ENCODE data around the gene TBC1D22A. TPM values are rescaled to one million over a fixed set of nuclear protein-coding genes. Genes with fewer than 3 reads are reported as not detected.

Gene TBC1D22A
- total RNA-seq, 1 experiment from 2014 or later, result 32.6 TPM

DNA sequence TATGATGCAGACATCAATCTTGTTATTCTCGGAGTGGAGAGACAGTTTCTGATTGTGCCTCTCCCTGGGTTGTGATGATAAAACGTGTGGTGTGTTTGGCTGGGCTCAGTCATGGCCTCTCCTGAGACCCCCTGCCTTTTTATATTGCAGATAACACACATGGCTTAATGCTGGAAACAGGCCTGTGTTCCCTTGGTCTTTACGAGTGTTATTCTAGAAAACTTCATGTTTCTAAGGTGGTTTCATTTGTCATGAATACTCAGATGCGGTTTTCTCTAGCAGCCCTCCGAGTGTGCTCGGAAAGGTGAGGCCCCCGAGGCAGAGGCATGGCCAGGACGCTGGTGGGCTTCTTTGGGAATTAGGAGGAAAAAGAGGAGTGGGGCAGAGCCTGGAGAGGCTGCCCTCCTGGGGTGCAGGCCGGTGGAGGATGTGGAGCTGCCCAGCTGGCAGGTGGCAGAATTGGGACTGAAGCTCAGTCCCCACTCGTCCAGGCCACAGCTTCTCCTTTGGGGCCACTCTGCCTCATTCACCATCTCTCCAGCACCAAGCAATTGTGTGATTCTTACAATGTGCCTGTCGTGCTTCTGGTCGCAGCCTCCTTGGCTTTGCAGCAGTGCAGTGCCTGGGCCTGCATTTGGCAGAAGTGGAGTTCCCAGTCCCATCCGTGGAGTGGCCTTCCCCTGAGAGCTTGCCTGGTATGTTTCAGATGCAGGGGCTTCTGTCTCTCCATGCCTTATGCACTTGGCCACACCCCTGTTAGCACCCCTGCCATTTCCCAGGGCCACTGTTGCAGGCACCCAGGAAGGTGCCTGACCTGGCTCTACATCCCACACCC is 309.6 kb downstream of the TBC1D22A start:
- TF ChIP-seq, protein P1, sequence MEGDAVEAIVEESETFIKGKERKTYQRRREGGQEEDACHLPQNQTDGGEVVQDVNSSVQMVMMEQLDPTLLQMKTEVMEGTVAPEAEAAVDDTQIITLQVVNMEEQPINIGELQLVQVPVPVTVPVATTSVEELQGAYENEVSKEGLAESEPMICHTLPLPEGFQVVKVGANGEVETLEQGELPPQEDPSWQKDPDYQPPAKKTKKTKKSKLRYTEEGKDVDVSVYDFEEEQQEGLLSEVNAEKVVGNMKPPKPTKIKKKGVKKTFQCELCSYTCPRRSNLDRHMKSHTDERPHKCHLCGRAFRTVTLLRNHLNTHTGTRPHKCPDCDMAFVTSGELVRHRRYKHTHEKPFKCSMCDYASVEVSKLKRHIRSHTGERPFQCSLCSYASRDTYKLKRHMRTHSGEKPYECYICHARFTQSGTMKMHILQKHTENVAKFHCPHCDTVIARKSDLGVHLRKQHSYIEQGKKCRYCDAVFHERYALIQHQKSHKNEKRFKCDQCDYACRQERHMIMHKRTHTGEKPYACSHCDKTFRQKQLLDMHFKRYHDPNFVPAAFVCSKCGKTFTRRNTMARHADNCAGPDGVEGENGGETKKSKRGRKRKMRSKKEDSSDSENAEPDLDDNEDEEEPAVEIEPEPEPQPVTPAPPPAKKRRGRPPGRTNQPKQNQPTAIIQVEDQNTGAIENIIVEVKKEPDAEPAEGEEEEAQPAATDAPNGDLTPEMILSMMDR (IDR thresholded peaks at IDR 0.05; ENCODE audit: insufficient read depth in 1 of 2, low read depth in 1 of 2, low read length in 1 of 2, severe bottlenecking in 1 of 2, unreplicated experiment in 1 of 2), result no peak
- Mint-ChIP-seq H3K36me3 (ENCODE audit: insufficient read depth, unreplicated experiment) (peaks cover 21% of the 10 kb centered on the region), H3K27ac (ENCODE audit: unreplicated experiment) (peak overlapping the region; percentile 32), H3K4me1 (ENCODE audit: low read depth, unreplicated experiment) (no peaks in the 10 kb centered on the region), H3K27me3 (ENCODE audit: insufficient read depth, unreplicated experiment) (no peaks in the 10 kb centered on the region), H3K9me3 (ENCODE audit: unreplicated experiment) (peaks cover 20% of the 10 kb centered on the region), H3K4me3 (ENCODE audit: unreplicated experiment) (no peak overlapping the region)
- no peaks in the 10 kb centered on the region for H3K36me3 ChIP-seq (ENCODE audit: control insufficient read depth, insufficient read depth, low read length)
- no peak overlapping the region for H3K4me3 ChIP-seq (ENCODE audit: low read depth, low read length)
- no peaks in the 10 kb centered on the region for H3K4me1 ChIP-seq
- BruUV-seq (replicated peaks), result no TSS peak
- intact Hi-C loops (cut with micrococcal nuclease; ENCODE audit: unreplicated experiment), result no loop called here
- H3K9me3 ChIP-seq, result peaks cover 8% of the 10 kb centered on the region
- POLR2A ChIA-PET, result no interaction called here
- CTCF ChIA-PET, result no interaction called here
- no peaks in the 10 kb centered on the region for H3K27me3 ChIP-seq (replicated peaks; ENCODE audit: control insufficient read depth, insufficient read depth, low read length)
- DNase-seq, result no peak

DNA sequence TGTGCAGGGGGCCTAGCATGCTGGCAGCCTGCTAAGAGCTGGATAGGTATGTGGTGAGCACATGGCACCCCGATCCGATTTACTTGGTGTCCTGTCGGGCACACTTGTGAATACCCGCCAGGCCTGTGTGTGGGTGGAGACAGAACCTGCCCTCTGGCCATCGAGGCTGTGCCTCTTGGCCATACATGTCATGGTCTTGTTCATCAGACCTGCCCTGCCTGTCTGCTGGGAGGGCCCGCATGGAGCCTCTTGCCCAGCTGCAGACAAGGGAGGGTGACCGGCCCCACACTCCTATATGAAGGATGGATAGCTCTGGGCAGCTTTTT is 310.2 kb downstream of the TBC1D22A start:
- POLR2A ChIA-PET, result no interaction called here

DNA sequence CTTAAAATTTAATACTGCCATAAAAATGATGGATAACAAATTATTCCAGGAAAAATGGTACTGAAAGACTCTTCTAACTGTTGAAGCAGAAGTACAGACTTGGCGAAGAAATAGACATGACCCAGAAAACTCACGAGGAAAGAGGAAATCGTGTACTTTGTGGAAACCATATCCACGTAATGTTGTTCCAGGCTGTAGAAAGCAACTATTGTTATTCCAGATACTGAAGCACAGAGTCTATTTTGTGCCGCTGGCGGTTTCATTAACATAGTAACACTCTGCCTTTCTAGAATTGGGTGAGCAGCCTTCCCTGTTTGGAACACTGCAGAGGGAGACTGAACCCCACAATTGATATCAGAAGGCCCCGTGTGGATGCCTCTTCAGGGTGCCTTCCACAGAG is 310.6 kb downstream of the TBC1D22A start:
- no TSS peak for BruUV-seq (replicated peaks)
- H3K27me3 ChIP-seq (replicated peaks; ENCODE audit: control insufficient read depth, insufficient read depth, low read length), result no peaks in the 10 kb centered on the region
- H3K4me3 ChIP-seq (ENCODE audit: low read depth, low read length), result no peak overlapping the region
- POLR2A ChIA-PET, result no interaction called here
- intact Hi-C loops (cut with micrococcal nuclease; ENCODE audit: unreplicated experiment), result no loop called here
- Mint-ChIP-seq H3K4me1 (ENCODE audit: low read depth, unreplicated experiment) (no peaks in the 10 kb centered on the region), H3K27ac (ENCODE audit: unreplicated experiment) (peak overlapping the region; percentile 32), H3K9me3 (ENCODE audit: unreplicated experiment) (peaks cover 28% of the 10 kb centered on the region), H3K36me3 (ENCODE audit: insufficient read depth, unreplicated experiment) (peaks cover 24% of the 10 kb centered on the region), H3K27me3 (ENCODE audit: insufficient read depth, unreplicated experiment) (no peaks in the 10 kb centered on the region), H3K4me3 (ENCODE audit: unreplicated experiment) (no peak overlapping the region)
- no peaks in the 10 kb centered on the region for H3K4me1 ChIP-seq
- no peak for DNase-seq
- no peaks in the 10 kb centered on the region for H3K36me3 ChIP-seq (ENCODE audit: control insufficient read depth, insufficient read depth, low read length)
- peaks cover 8% of the 10 kb centered on the region for H3K9me3 ChIP-seq
- CTCF ChIA-PET, result no interaction called here
- TF ChIP-seq, protein P1 (IDR thresholded peaks at IDR 0.05; ENCODE audit: insufficient read depth in 1 of 2, low read depth in 1 of 2, low read length in 1 of 2, severe bottlenecking in 1 of 2, unreplicated experiment in 1 of 2), result no peak

More for the DNA sequence above, 310.2 kb downstream of the TBC1D22A start:
- Mint-ChIP-seq H3K9me3 (ENCODE audit: unreplicated experiment) (peaks cover 23% of the 10 kb centered on the region), H3K36me3 (ENCODE audit: insufficient read depth, unreplicated experiment) (peaks cover 21% of the 10 kb centered on the region), H3K4me1 (ENCODE audit: low read depth, unreplicated experiment) (no peaks in the 10 kb centered on the region), H3K27me3 (ENCODE audit: insufficient read depth, unreplicated experiment) (no peaks in the 10 kb centered on the region), H3K27ac (ENCODE audit: unreplicated experiment) (peak overlapping the region; percentile 32), H3K4me3 (ENCODE audit: unreplicated experiment) (no peak overlapping the region)
- DNase-seq, result no peak
- Histone ChIP-seq H3K27me3 (replicated peaks; ENCODE audit: control insufficient read depth, insufficient read depth, low read length) (no peaks in the 10 kb centered on the region), H3K36me3 (ENCODE audit: control insufficient read depth, insufficient read depth, low read length) (no peaks in the 10 kb centered on the region), H3K4me1 (no peaks in the 10 kb centered on the region), H3K4me3 (ENCODE audit: low read depth, low read length) (no peak overlapping the region), H3K9me3 (peaks cover 8% of the 10 kb centered on the region)
- CTCF ChIA-PET, result no interaction called here
- no TSS peak for BruUV-seq (replicated peaks)
- intact Hi-C loops (cut with micrococcal nuclease; ENCODE audit: unreplicated experiment), result no loop called here
- TF ChIP-seq, protein P1 (IDR thresholded peaks at IDR 0.05; ENCODE audit: insufficient read depth in 1 of 2, low read depth in 1 of 2, low read length in 1 of 2, severe bottlenecking in 1 of 2, unreplicated experiment in 1 of 2), result no peak
